HG03108 (cell line): ENCODE data around the gene BBS9.
A peak's percentile ranks its signal among the peaks of the same experiment; 100 is the strongest.

Source experiments
- ATAC-seq: cut with Tn5 transposase; IDR thresholded peaks from one replicate; pipeline ENCODE4 v1.9.1; 2021; ENCODE audit warnings: moderate library complexity; ENCODE audit not compliant: unreplicated experiment

The BBS9 gene

DNA sequence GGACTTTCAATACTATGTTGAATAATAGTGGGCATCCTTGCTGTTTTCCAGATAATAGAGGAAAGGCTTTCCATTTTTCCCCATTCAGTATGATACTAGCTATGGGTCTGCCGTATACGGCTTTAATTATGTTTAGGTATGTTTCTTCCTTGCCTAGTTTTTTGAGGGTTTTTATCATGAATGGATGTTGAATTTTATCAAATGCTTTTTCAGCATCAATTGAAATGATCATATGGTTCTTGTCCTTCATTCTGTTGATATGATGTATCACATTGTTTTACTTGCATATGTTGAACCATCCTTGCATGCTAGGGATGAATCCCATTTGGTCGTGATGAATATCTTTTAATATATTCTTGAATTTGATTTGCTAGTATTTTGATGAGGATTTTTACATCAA is 11.0 kb upstream of the BBS9 start:
- ATAC-seq, result no peak

DNA sequence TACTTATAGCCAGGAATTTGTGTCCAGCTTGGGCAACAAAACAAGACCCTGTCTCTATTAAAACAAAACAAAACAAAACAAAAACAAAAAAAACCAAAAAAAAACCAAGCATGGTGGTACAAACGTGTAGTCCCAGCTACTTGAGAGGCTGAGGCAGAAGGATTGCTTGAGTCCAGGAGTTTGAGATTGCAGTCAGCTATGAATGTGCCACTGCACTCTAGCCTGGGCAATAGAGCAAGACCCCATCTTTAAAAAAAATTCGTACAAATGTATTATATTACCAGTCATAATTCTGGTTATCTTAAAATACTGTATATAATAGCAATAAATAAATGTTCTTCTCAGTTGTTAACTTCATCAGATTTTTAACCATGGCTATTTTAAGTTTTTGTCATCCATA is 2.3 kb upstream of the BBS9 start:
- no peak for ATAC-seq

DNA sequence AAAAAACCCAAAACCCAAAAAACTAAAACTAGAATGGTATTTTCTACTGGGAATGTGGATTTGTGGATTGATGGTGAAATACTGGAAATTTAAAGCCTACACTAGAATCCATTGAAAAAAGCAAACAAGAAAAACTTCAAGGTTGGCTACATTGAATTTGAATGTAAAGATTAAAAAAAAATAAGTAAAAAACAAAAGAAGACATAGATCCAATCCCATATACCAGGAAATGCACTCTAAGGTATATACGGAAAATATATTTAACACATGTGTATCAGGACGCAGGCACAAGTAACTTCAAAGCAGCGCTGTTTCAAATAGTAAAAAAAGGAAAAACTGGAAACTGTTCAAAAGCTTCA is 754 bp upstream of the BBS9 start:
- ATAC-seq, result no peak

DNA sequence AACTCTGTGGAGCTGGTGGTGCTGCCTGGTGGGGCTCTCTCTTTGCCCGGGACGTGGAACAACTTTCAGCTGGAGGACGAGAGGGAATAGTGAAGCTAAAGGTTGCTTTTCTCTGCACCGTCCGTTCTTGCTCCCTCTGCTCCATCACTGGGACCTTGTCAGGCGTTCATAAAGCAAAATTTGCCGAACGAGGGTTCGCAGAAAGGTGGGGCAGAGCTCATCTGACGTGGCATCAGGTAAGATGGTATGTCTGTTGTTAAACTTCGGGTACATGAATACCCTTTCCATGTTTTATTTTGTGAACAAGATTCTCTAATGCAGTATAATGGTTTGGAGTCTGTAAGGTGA is 416 bp downstream of the BBS9 start:
- ATAC-seq, result no peak

DNA sequence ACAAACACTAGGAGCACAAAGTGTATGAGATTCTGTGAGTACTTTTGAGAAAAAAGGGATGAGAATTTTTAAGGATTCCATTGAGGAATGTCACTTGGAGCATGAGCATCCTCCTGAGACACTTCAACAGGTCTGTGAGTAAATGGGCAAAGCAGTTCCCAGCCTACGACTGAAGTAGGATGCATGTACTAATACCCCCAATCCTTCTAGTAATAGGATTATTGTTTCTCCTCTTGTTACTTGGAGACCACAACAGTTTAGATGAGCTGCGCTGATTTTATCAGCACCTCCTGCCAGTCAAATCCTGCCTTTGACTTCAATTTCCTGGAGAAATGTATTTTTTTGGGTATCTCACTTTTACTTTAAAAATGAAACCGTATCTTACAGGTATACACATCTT is 820 bp downstream of the BBS9 start:
- no peak for ATAC-seq

DNA sequence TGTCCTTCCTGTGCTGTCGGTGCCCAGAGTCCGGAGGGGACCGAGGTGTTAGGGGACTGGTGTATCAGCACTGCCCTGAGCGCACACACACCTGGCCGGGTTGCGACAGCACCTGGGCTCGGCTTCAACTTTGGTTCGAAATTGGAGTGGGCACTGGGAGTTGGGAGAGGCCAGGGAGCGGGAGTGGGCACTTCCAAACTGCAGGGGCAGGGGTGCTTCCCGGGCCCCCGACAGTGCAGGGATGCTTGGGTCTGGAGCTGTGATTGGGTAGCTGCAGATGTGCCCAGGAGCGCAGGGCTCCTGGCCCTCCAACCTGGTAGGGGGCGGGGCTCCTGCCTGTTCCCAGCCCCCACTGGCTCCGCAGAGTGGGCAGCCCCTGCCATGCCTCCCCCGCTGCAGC is 7.7 kb downstream of the BBS9 start:
- no peak for ATAC-seq

DNA sequence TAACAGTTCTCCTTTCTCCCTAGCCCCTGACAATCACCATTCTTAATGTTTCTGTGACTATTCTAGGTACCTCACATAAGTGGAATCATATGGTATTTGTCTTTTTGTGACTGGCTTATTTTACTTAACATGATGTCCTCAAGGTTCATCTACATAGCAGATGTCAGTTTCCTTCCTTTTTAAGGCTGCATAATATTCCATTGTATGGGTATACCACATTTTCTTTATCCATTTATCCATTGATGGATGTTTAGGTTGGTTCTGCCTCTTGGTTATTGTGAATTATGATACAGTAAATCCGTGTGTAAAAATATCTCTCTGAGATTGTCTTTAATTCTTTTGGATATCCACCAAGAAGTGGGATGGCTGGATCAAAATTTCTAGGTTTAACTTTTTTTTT is 13.2 kb downstream of the BBS9 start:
- no peak for ATAC-seq

DNA sequence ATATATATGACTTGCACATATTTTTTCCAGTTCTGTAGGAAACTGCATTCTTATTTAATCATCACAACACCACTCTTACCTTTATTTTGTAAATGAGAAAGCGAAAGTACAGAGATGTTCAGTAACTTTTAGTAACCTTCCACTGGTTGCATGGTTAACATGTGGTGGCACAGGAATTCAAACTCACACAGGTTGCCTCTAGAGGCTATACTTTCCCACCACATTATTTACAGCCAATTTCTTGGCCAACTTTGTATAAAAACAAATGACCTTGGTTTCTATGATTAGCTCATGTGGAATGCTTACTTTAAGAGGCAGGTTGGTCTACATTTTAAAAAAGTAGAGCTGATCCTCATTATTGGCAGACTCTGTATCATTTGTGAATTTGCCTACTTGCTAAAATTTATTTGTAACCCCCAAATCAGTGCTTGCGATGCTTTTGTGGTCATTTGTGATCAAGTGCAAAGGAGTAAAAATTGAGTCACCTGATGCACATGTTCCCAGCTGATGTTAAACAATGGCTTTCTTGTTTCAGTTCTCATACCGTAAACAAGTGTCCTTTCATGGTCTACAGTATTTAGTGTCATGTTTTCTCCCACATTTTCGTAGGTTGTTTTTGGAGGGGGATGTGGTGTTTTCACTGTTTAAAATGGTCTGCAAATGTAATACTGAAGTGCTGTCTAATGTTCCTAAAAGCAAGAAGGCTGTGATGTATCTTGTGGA is 14.8 kb downstream of the BBS9 start:
- ATAC-seq, result no peak

DNA sequence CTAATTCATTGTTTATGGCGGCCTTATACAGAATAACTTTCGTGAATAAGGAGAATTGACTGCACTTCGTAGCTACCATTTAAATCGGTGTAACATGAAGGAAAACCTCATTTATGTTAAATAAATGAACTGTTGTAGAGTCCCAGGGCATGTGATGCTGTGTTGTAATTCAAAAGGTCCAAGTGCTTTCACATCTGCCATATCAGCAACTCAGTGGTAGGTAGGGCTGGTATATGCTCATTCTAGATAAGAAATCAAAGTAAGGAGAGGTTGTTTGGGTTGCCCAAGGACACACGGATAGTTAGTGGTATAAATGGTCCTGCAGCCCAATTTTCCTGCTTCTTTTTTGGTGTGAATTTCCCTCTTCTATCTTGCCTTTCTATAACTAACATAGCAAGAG is 15.8 kb downstream of the BBS9 start:
- no peak for ATAC-seq

DNA sequence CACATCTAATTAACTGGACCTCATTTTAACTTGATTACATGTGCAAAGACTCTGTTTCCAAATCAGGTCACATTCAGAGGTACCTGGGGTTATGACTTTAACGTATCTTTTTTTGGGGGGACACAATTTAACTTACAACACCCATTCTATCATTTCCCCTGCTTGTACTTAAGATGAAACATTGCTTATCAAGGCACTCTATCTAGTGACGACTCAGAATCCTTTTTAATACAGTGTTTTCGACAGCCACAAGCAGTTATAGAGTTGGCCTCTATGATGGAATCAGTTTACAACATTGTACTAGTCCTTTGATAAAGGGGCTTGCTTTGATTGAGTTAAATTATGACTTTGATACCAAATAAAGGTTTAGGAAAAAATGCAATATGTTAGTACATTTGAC is 22.7 kb downstream of the BBS9 start:
- no peak for ATAC-seq

DNA sequence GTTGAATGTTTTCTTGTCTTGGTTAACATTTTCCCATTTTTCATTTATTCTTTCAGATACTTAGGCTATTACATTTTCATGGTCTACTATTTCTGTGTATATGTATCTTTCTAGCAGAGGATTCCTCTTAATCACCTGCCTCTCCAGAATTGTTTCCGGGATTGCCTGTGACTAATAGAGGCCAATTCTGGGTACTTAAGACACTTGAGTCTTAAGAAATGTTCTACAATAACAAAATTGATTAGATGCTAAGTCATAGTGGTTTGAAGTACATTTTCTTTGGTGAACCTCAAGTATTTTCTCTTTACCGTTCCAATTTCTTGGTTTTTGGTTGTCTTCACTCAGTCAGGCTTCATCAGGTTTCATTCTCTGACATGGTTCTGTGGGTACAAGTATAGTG is 26.4 kb downstream of the BBS9 start:
- no peak for ATAC-seq

DNA sequence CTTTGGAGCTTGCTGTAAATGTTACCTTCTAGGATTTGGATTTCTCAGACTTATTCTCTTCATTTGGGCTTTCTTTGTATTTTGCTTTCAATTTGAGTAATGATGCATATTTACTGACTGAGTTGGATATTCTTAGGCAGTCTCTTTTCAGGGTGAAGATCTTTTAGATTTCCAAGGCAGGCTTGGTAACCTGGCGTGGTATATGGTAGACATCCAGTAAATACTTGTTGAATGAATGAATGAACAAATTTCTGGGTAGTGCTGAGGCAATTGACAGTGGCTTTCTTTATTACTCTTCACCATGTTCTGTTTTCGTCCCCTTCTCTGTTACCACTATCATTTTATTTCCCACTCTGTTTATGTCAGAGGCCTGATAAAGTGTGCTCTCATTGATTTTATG is 27.1 kb downstream of the BBS9 start:
- no peak for ATAC-seq

DNA sequence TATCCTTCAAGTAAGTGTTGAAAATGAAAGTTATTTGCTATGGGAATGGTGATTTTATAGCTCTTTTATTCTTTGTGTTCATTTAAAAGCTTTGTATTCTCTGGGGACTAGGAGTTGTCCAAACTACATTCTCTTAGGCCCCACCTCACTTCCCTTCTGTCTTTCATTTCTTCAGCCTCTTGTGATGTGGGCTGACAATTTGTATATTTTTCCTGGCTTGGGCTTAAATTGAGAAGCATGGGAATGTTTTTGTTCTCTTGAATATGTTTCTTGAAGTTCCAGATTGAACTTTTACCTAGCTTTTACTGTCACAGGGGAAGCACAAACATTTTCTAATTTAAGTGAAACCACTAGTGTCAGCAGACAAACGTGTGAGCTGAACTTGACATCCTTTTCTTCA is 27.9 kb downstream of the BBS9 start:
- ATAC-seq, result no peak

DNA sequence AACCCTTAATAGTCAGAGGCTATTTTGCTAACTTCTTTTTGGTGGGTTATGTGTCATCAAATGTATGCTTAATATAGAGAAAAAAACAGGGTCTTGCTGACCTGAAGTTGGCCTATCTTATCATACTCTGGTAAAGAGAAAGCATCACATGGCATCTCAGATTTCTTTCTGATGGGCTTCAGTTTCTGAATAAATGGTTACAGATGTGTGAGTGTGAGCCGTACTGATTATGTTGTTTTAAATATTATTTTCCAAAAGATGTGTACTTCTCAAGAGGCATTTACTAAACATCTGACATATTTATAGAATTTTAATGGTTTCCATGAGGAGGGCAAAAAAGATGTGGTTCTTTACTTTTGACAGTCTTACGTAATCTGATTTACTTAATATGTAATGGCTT is 28.4 kb downstream of the BBS9 start:
- no peak for ATAC-seq

DNA sequence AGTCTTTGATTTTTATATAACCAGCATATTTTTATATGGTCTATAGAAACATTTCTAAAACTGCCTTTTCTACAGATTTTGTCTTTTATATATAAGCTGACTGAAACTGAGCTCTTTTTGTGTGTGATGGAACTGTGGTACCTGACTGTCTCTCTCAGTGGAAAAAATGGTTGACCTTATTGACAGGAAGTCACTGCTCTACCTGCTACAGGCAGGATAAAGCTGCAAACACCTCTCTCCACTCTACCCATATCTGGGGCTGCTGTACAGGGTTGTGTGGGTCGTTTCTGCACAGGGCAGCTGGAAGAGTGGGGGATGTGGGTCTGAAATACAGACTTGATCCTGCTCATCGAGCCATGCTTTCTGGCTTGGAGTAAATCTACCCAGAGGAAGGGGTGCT is 48.5 kb downstream of the BBS9 start:
- no peak for ATAC-seq

DNA sequence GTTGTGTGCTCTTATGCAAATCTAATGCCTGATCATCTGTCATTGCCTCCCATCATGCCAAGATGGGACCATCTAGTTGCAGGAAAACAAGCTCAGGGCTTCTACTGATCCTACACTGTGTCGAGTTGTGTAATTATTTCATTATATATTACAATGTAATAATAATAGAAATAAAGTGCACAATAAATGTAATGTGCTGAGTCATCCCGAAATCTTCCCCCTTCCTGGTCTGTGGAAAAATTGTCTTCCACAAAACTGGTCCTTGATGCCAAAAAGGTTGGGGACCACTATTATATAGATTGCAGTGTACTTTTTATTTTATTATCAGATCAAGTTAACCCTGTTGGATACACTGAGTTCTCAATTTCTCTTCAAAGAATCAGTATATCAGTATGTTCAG is 50.2 kb downstream of the BBS9 start:
- ATAC-seq, result no peak

DNA sequence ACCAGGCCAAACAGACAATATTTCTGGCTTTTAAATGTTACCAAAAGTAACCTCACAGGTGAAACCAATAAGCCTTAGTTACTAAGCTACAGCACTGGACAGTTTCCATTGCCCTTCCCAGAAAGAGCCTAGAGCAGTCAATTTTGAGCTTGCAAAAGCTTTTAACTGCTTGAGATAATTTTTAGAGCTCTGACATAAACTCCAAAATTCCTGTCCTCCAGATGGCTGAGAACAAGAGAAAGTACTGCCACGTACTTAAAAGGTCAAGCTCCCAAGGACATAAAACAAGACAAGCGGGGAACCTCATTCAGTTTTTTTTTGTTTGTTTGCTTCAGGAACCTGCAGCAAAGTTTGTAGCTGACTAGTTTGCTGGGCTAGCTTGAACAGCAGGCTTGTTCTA is 54.1 kb downstream of the BBS9 start:
- no peak for ATAC-seq

DNA sequence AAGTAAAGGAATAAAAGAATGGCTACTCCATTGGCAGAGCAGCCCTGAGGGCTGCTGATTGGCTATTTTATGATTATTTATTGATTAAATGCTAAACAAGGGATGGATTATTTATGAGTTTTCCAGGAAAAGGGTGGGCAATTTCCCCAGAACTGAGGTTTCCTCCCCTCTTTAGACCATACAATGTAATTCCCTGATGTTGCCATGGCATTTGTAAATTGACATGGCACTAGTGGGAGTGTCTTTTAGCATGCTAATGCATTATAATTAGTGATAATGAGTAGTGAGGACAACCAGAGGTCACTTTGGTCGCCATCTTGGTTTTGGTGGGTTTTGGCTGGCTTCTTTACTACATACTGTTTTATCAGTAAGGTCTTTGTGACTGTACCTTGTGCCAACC is 55.5 kb downstream of the BBS9 start:
- no peak for ATAC-seq

DNA sequence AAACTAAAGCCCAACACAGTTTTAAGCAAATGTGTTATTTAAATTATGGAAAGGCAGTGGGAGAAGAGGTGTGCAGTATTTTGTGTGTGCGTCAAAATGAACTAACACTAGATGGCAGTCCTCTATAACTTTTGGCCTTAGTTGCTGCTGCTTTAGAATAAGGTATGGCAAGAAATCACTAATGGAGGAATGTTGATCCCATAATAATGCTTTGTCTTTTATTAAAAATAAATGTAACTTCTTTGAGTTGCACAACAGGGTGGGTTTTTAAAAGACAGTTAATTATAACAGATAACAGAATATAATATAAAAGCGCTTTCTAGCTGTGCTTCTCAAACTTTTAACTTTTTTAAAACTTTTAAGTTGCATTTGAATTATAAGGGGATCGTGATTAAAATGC is 56.4 kb downstream of the BBS9 start:
- ATAC-seq, result peak; percentile 56

DNA sequence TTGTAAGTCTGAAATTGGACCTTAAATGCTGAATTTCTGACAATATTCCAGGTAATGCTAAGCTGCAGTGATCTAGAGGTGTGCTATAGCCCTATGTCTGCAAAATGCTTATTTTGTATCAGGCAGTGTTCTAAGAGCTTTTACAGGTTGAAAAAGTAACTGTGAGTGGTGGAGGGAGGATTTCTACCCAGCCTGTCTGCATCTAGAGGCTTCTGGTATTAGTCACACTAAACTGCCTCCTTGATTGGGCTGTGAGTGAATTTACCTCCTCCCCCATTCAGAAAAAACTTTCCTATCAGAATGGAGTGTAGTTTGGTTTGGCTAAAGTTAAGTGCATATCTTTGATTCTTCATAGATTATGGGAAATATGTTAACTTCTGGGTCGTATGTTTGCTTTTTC is 56.8 kb downstream of the BBS9 start:
- no peak for ATAC-seq

DNA sequence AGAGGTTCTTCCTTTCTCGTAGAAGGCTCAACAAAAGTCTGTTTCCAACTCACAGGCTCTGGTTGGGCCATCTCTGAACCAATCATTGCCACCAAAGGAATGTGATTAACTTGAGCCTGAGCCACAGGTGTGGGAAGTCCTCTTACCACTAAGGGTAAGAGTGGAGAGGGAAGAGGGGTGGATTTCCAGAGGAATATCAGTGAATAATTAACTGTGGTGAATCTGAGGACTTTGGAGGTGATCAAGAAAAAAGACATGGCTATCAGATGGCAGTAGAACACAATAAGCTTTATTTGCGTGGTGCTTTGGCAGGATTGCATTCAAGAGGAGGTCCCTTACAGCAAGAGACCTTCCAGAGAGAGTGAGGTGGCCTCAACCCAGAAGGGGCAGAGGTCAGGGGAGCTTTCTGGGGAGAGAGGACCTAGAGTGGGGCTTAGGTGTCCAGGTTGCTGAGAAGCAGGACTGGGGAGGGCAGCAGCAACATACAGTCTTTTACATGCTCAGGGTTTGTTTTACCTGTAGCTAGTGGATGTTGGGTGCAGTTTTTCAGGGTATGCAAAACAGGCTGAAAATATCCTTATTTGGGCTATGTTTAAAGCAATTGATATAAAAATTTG is 61.4 kb downstream of the BBS9 start:
- ATAC-seq, result no peak

DNA sequence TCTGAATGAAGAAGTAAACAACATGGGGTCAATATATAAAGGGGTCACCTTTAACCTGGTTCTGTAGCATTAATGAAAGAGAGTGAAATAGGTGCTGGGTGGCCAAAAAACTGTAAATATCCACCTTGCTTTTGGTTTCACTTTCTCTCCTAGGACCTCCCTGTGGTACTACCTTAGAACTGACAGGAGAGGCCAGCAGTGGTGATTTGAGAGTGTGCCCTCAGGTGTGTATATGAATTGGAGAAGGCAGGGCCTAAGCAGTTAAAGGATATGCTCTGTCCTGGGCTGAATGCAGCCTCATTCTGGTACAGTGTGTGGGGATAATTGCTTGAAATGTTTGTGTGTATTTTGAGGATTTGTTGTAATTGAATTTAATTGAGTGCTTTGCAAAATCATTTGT is 62.0 kb downstream of the BBS9 start:
- ATAC-seq, result peak; percentile 73

DNA sequence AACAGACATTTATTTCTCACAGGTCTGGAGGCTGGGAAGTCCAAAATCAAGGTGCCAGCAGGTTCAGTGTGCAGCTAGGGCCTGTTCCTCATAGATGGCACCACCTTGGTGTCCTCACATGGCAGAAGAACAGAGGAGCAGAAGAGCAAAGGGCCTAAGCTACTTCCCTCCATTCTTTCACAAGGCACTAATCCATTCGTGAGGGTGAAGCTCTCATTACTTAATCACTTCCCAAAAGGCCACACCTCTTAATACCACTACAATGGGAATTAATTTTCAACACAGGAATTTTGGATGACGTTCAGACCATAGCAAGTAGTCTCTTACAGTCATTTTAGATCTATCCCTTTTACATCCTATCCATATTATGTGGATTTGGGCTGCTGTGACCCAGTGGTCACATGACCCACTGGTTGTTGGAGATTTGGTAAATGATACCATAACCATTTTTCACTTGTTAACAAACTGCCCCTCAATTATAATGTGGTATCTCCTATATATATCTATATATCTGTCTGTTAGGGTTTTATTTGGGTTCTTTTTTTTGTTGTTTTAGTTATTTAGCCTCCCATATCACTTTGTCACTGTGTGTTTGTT is 63.4 kb downstream of the BBS9 start:
- no peak for ATAC-seq
